Measurements from ENCODE around the gene FAF1.

Gene FAF1

GRCh38 chr1:50416553-50417453 lies 543.3 kb downstream of the FAF1 start:
- no peak for DNase-seq (ENCODE audit: low spot score)

DNA sequence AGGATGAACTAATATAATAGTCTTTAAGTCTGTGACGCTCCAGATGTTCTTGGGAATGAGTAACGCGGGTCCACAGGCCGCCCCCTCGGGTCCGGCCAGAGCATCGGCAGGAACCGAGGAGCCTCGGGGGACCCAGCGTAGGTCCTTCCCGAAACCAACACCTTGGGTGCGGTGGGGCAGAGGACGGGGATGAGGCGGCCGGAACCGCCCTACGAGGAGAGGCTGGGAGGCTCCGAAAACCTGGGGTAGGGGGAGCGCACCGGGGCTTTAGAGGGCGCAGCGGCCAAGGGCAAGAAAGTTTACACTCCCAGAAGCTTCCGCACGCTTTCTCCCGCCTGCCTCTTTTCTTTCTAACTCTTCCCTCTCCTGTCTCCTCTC lies 543.9 kb downstream of the FAF1 start:
- DNase-seq (ENCODE audit: low spot score): no peak

DNA sequence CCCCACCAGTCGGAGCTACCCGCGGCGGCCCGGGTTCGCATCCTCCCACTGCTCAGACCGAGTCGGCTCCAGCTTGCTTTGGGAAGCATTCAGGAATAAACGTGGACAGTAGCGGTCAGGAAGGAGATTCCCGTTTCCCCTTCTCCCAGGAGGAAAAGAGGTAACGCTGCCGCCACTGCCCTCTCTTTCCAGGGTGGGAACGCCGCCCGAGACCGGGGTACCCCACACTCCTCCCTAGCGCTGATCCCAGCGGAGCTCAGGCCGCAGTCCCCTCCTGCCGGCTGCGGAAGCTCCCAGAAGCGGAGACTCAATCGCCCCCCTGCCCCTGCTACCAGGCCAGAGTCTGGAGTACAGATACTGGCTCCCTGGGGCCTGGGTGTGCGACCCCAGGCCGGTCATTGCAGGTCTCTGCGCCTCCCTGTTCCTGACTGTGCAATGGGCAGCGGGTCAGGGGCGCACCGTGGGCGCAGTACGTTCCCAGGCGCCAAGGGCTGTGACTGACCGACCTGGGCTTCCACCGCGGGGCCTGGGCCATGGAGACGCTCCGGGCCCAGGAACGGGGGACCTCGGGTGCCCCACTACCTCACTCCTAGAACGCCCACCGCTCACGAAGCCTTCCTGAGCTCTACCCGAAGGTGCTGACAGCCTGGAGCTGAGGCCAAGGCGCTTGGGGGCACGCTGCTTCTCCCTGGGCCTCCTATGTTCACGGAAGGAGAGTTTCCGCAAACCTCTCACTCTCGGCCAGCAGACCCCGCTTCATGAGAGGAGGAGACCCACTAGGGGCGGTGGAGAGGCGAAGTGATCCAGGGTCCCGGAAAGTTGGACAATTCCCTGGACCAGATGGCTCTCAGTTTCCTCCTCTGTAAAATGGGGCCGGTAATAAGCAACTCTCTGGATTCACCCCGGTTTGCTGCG lies 544.6 kb downstream of the FAF1 start:
- no peak for DNase-seq (ENCODE audit: low spot score)

- no peak for DNase-seq (ENCODE audit: low spot score)
Measured at GRCh38 chr1:50414853-50415234, 545.2 kb downstream of the FAF1 start.

DNA sequence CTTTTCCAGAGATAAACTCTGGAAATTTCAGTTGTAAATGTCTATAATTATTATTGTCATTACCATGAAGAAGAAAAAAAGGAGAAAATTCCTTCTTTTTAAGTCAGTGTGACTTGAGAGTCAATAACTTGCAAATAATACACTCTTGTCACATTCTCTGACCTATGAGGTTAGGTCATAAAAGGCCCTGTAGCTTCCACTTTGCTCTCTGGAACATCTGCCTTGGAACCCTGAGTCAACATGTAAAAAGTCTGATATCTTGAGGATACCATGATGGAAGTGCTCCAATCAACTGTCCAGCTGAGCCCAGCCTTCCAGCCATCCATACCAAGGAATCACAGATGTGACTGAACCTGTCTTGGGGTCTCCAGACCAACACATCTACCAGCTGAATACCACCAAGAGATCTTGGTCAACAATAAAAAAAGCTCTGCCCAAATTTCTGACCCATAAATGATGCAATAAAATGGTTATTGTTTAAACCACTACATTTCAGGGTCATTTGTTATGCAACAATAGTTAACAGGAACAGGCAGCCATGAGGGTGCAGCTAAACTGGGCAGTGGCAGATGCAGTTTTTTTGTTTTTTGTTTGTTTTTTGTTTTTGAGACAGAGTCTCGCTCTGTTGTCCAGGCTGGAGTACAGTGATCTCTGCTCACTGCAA lies 547.1 kb downstream of the FAF1 start:
- DNase-seq (ENCODE audit: low spot score): no peak

GRCh38 chr1:50405814-50406213 lies 554.3 kb downstream of the FAF1 start:
- no peak for DNase-seq (ENCODE audit: low spot score)

- no peak for DNase-seq (ENCODE audit: low spot score)
Measured at GRCh38 chr1:50393522-50394120, 566.4 kb downstream of the FAF1 start.

All from HuH-7.5 (cell line).